Choroid plexus epithelial cell (primary cell): Measurements from ENCODE around the gene CCR8.
"Not testable (repeated sequence)": the region's sequence is repeated elsewhere in the genome, so short reads cannot be mapped to it uniquely, and the experiment has no call there.

Experiments
- DNase-seq: peaks from one replicate; pipeline ENCODE4 v3.0.0-alpha.2; 2010; ENCODE audit warnings: low read depth
- H3K4me3 ChIP-seq: 2 replicates; pipeline ENCODE4 v1.5.1; 2011; ENCODE audit warnings: low read depth, mild to moderate bottlenecking, control low read depth, low read length, moderate library complexity
- CTCF ChIP-seq: conservative IDR thresholded peaks from 2 replicates; pipeline ENCODE4 v1.5.1; 2011; ENCODE audit warnings: low read depth, mild to moderate bottlenecking, control low read depth, inconsistent platforms, low read length, moderate library complexity

The CCR8 gene

GRCh38 chr3:39313289-39313688 is 16.2 kb upstream of the CCR8 start:
- TF ChIP-seq CTCF = no peak
- no peak for DNase-seq
- H3K4me3 ChIP-seq = no peak overlapping the region

GRCh38 chr3:39315420-39315819 is 14.1 kb upstream of the CCR8 start:
- DNase-seq = no peak
- TF ChIP-seq CTCF = no peak
- H3K4me3 ChIP-seq = no peak overlapping the region

- no peak overlapping the region for H3K4me3 ChIP-seq
- DNase-seq = no peak
- no peak for TF ChIP-seq CTCF
These were observed 11.8 kb upstream of the CCR8 start for GRCh38 chr3:39317571-39318169.

DNA sequence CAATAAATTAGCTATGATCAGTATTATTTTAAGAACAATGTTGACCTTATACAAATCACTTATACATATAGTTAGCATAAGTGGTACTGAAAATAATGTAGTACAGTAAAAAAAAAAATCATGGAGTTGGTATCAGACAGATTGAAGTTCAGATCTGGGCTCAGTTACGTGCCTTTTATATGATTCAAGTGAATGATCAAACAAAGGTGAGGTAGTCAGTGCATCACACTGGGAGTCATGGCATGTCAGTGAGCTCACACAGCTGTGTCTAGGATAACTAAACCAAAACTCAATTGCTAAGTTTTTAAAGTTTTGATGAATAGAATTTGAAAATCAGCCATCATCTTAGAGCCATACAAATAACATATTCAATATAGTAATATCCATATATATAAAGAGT is 11.2 kb upstream of the CCR8 start:
- H3K4me3 ChIP-seq = no peak overlapping the region
- no peak for DNase-seq
- TF ChIP-seq CTCF = no peak

DNA sequence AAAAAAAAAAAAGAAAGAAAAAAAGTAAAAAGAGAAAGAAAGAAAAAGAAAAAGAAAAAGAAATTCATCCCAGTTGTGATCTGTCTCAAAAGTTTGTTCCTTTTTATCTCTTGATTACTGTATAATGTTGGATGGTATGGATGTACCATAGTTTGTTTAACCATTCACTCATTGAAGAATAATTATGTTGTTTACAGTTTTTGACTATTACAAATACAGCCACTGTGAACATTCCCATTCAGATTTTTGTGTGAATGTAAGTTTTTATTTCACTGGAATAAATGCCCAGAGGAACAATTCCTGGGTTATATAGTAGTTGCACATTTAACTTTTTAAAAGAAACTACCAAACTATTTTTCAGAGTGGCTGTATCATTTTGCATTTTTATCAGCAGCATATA is 10.3 kb upstream of the CCR8 start:
- DNase-seq = no peak
- no peak for TF ChIP-seq CTCF
- H3K4me3 ChIP-seq = no peak overlapping the region

DNA sequence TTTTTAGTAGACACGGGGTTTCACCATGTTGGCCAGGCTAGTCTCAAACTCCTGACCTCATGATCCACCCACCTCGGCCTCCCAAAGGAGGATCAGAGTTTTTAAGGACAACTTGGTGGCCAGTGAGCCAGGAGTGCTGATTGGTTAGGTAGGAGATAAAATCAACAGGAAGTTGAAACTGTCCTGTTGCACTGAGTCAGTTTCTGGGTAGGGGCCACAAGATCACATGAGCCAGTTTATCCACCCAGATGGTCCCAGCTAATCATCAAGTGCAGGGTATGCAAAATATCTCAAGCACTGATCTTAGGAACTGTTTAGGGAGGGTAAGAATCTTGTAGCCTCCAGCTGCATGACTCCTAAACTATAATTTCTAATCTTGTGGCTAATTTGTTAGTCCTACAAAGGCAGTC is 7.9 kb upstream of the CCR8 start:
- H3K4me3 ChIP-seq, DNase-seq: not testable (repeated sequence)

GRCh38 chr3:39322209-39322715 is 7.2 kb upstream of the CCR8 start:
- not testable (repeated sequence) for H3K4me3 ChIP-seq, DNase-seq

DNA sequence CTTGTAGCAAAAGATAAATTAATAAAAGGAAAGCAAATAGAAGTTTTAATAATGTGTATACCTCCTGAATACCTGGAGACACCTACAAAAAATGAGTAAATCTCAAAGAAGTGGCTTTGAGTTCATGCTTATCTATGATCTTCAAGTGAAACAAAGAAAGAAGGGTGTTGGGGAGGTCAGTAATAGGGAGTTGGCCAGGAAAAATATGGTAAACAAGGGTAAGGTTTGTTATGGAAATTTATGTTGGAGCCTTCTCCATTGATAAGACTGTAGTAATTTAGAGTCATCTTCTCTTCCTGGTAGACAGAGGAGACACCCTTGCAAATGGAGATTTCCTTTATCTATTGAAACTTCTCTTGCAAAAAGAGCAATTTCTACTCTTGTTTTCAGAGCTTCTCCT is 6.6 kb upstream of the CCR8 start:
- H3K4me3 ChIP-seq = no peak overlapping the region
- no peak for TF ChIP-seq CTCF
- DNase-seq = no peak
